Smooth muscle cell (in vitro differentiated cells): ENCODE measurements around the gene TANC2. TPM values are rescaled to one million over a fixed set of nuclear protein-coding genes. Genes with fewer than 3 reads are reported as not detected.

Experiments
- DNase-seq: peaks from one replicate; lab custom pipeline; 2025; ENCODE audit not compliant: unreplicated experiment; lab: John Stamatoyannopoulos, UW
- H2AFZ ChIP-seq: fragments of 200-600 bp; sonication (generic); 2 replicates; pipeline ENCODE4 v1.6.0; 2016; ENCODE audit warnings: antibody characterized with exemption, low read depth, mild to moderate bottlenecking
- H3F3A ChIP-seq: fragments of 200-600 bp; sonication (generic); 2 replicates; pipeline ENCODE4 v1.6.0; 2017; ENCODE audit warnings: antibody characterized with exemption, low read depth
- H3K27ac ChIP-seq: fragments of 200-600 bp; sonication (generic); 2 replicates; pipeline ENCODE4 v1.5.1; 2016; ENCODE audit warnings: low read depth, mild to moderate bottlenecking
- H3K27me3 ChIP-seq: fragments of 200-600 bp; sonication (generic); 2 replicates; pipeline ENCODE4 v1.6.1; 2016; ENCODE audit warnings: low read depth, mild to moderate bottlenecking
- H3K36me3 ChIP-seq: fragments of 200-600 bp; sonication (generic); 2 replicates; pipeline ENCODE4 v1.5.1; 2016; ENCODE audit warnings: low read depth
- H3K4me1 ChIP-seq: fragments of 200-600 bp; sonication (generic); 2 replicates; pipeline ENCODE4 v1.5.1; 2016; ENCODE audit warnings: low read depth
- H3K4me2 ChIP-seq: fragments of 200-600 bp; sonication (generic); 2 replicates; pipeline ENCODE4 v1.6.0; 2016; ENCODE audit warnings: mild to moderate bottlenecking
- H3K4me3 ChIP-seq: fragments of 200-600 bp; sonication (generic); 2 replicates; pipeline ENCODE4 v1.5.1; 2016; ENCODE audit warnings: mild to moderate bottlenecking
- H3K79me2 ChIP-seq: fragments of 200-600 bp; sonication (generic); 2 replicates; pipeline ENCODE4 v1.6.0; 2016; ENCODE audit warnings: low read depth, mild to moderate bottlenecking
- H3K9ac ChIP-seq: fragments of 200-600 bp; sonication (generic); 2 replicates; pipeline ENCODE4 v1.6.0; 2016; ENCODE audit warnings: low read depth
- H3K9me3 ChIP-seq: fragments of 200-600 bp; sonication (generic); replicated peaks from 2 replicates; pipeline ENCODE4 v1.5.1; 2016; ENCODE audit warnings: low read depth
- H4K20me1 ChIP-seq: fragments of 200-600 bp; sonication (generic); 2 replicates; pipeline ENCODE4 v1.6.0; 2016; ENCODE audit warnings: low read depth
- WGBS: methylation state at CpG from one replicate; pipeline ENCODE4 v1.1.7; 2016; ENCODE audit warnings: low lambda C conversion rate; 5-methylcytosine and 5-hydroxymethylcytosine counted together
- polyA plus RNA-seq: library from polyadenylated mRNA; unstranded; fragments of >200 nt; fragmentation: Nextera tagmentation; extraction: Ambion mirVana; gene quantifications from 2 replicates; pipeline ENCODE4 v1.2.1, GENCODE V29; 2016
- total RNA-seq: library from RNA; depleted of rRNA; stranded (reverse); fragments of >200 nt; gene quantifications from 2 replicates; pipeline ENCODE4 v1.2.3, GENCODE V29; 2014
- TF ChIP-seq, protein P1 (sequence below): fragments of 200-600 bp; sonication (generic); IDR thresholded peaks from 2 replicates; pipeline ENCODE4 v1.5.1; 2017; ENCODE audit warnings: borderline replicate concordance, mild to moderate bottlenecking, antibody characterized with exemption; ENCODE audit not compliant: insufficient read depth, poor library complexity, severe bottlenecking

TANC2 gene
- total and polyA plus RNA-seq, 2 experiments from 2014 or later = 8.3 to 27.6 TPM

DNA sequence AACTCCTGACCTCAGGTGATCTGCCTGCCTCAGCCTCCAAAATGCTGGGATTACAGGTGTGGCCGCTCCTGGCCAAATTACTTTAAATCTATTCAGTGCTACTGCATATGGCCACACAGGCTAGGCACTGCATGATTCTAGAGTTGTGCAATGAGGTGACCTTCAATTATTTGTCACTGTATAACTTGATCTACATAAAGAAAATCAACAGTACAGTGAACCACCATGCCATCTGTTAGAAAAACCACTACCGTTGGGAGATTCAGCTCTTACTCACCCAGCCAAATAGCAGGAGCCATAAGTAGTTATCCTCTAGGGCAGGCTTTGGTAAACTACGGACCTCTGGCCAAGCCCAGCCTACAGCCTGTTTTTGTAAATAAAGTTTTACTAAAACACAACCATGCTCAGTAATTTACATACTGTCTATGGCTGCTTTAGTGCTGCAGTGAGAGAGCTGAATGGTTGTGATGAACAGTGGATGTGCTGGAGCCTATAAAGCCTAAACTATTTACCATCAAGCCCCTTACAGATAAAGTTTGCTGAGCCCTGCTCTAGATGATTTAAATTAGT is 40.7 kb upstream of the TANC2 start:
- no peaks in the 10 kb centered on the region for H3K9me3 ChIP-seq
- no peak overlapping the region for H2AFZ ChIP-seq

DNA sequence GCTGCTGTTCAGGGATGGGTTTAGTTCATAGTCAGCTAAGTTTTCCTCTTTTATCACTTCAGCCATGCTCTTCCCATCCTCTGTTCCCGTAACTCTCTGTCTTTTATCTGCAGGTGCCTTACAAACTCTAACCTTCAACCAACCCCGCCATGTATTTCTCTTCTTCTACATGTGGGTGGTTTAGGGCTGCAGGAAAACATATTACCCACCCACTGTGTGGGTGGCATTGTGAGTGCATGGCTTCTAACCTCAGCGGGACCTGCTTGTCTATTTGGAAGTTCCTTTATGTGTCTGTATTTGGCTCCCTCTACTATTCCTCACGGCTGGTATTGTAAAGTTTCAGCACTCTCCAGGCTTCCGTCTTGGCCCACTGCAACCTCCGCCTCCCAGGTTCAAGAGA is 39.0 kb upstream of the TANC2 start:
- Histone ChIP-seq H3K9ac (no peak overlapping the region), H3K27ac (no peak overlapping the region), H3K9me3 (no peaks in the 10 kb centered on the region), H4K20me1 (no peaks in the 10 kb centered on the region), H2AFZ (no peak overlapping the region), H3K27me3 (no peaks in the 10 kb centered on the region), H3K4me3 (no peak overlapping the region), H3K4me2 (no peak overlapping the region), H3K4me1 (no peaks in the 10 kb centered on the region), H3F3A (no peaks in the 10 kb centered on the region), H3K36me3 (no peaks in the 10 kb centered on the region), H3K79me2 (no peaks in the 10 kb centered on the region)
- 92% methylated on average over 6 of the region's 6 CpGs for WGBS
- DNase-seq = no peak
- TF ChIP-seq, protein P1, sequence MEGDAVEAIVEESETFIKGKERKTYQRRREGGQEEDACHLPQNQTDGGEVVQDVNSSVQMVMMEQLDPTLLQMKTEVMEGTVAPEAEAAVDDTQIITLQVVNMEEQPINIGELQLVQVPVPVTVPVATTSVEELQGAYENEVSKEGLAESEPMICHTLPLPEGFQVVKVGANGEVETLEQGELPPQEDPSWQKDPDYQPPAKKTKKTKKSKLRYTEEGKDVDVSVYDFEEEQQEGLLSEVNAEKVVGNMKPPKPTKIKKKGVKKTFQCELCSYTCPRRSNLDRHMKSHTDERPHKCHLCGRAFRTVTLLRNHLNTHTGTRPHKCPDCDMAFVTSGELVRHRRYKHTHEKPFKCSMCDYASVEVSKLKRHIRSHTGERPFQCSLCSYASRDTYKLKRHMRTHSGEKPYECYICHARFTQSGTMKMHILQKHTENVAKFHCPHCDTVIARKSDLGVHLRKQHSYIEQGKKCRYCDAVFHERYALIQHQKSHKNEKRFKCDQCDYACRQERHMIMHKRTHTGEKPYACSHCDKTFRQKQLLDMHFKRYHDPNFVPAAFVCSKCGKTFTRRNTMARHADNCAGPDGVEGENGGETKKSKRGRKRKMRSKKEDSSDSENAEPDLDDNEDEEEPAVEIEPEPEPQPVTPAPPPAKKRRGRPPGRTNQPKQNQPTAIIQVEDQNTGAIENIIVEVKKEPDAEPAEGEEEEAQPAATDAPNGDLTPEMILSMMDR = no peak

More for the DNA sequence above, 40.7 kb upstream of the TANC2 start:
- TF ChIP-seq, protein P1 = no peak
- Histone ChIP-seq H3K9ac (no peak overlapping the region), H3F3A (no peaks in the 10 kb centered on the region), H3K4me1 (no peaks in the 10 kb centered on the region), H3K36me3 (no peaks in the 10 kb centered on the region), H3K27ac (no peak overlapping the region), H3K4me3 (no peak overlapping the region), H3K4me2 (no peak overlapping the region), H4K20me1 (no peaks in the 10 kb centered on the region), H3K79me2 (no peaks in the 10 kb centered on the region), H3K27me3 (no peaks in the 10 kb centered on the region)
- 93% methylated on average over 3 of the region's 3 CpGs for WGBS
- no peak for DNase-seq

DNA sequence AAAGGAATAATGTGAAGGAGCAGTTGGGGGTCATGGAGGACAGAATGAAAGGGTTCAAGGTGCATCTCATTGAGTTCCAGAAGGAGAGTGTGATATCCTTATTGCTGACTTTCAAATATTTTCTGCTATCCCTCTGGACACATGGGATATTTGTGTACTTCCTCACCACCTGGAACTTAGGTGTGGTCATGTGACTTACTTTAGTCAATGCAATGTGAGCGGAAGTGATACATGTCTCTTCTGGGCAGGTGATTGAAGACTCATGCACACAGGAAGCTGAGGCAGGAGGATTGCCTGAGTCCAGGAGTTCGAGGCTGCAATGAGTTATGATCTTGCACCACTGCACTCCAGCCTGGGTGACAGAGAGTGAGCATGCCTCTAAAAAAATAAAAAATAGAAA is 36.7 kb upstream of the TANC2 start:
- WGBS = 100% methylated on average over 2 of the region's 2 CpGs
- Histone ChIP-seq H3K9ac (no peak overlapping the region), H3K79me2 (no peaks in the 10 kb centered on the region), H3K27ac (no peak overlapping the region), H2AFZ (no peak overlapping the region), H3K36me3 (no peaks in the 10 kb centered on the region), H4K20me1 (no peaks in the 10 kb centered on the region), H3K4me1 (no peaks in the 10 kb centered on the region), H3K4me2 (no peak overlapping the region), H3K27me3 (no peaks in the 10 kb centered on the region), H3F3A (no peaks in the 10 kb centered on the region), H3K4me3 (no peak overlapping the region), H3K9me3 (no peaks in the 10 kb centered on the region)
- no peak for DNase-seq
- TF ChIP-seq, protein P1 = no peak

DNA sequence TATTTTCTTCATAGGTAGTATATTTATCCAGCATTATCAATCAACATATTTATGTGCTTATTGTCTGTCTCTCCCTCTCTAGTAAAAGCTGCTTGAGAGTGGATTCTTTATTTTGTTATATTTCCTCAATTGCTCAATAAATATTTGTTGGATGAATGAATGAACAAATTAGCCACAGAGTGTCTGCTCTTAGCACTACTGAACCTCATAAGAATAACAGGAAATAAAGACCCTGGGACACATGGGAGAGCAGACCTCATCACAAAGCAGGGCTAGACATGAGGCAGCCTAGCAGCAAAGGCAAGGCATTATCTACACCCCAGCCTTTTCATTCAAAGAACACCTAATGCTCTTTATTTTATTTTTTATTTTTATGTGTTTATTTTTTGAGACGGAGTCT is 34.9 kb upstream of the TANC2 start:
- H3K79me2 ChIP-seq = no peaks in the 10 kb centered on the region
- H3K9ac ChIP-seq = no peak overlapping the region
- no peaks in the 10 kb centered on the region for H3K36me3 ChIP-seq
- no peaks in the 10 kb centered on the region for H4K20me1 ChIP-seq
- H3K4me3 ChIP-seq = no peak overlapping the region
- no peak overlapping the region for H3K27ac ChIP-seq
- H3F3A ChIP-seq = no peaks in the 10 kb centered on the region
- DNase-seq = no peak
- no peaks in the 10 kb centered on the region for H3K4me1 ChIP-seq
- H3K9me3 ChIP-seq = no peaks in the 10 kb centered on the region
- H3K4me2 ChIP-seq = no peak overlapping the region
- TF ChIP-seq, protein P1 = no peak
- WGBS = 96% methylated on average over 1 of the region's 1 CpG
- H3K27me3 ChIP-seq = no peaks in the 10 kb centered on the region
- no peak overlapping the region for H2AFZ ChIP-seq
